Measurements from ENCODE around the gene CBX5. TPM values are rescaled to one million over a fixed set of nuclear protein-coding genes. Genes with fewer than 3 reads are reported as not detected.

CBX5 gene
- total RNA-seq, 1 donor from 2014 or later: 98.1 TPM

GRCh38 chr12:54193434-54193833, 86.5 kb downstream of the CBX5 start:
- Mint-ChIP-seq H3K4me3 (ENCODE audit: unreplicated experiment) (no peak overlapping the region), H3K4me1 (ENCODE audit: unreplicated experiment) (peaks cover 12% of the 10 kb centered on the region), H3K27me3 (ENCODE audit: unreplicated experiment) (peaks cover 62% of the 10 kb centered on the region), H3K36me3 (ENCODE audit: unreplicated experiment) (no peaks in the 10 kb centered on the region), H3K27ac (ENCODE audit: unreplicated experiment) (no peak overlapping the region), H3K9me3 (ENCODE audit: unreplicated experiment) (no peaks in the 10 kb centered on the region)
- TF ChIP-seq, protein P1, sequence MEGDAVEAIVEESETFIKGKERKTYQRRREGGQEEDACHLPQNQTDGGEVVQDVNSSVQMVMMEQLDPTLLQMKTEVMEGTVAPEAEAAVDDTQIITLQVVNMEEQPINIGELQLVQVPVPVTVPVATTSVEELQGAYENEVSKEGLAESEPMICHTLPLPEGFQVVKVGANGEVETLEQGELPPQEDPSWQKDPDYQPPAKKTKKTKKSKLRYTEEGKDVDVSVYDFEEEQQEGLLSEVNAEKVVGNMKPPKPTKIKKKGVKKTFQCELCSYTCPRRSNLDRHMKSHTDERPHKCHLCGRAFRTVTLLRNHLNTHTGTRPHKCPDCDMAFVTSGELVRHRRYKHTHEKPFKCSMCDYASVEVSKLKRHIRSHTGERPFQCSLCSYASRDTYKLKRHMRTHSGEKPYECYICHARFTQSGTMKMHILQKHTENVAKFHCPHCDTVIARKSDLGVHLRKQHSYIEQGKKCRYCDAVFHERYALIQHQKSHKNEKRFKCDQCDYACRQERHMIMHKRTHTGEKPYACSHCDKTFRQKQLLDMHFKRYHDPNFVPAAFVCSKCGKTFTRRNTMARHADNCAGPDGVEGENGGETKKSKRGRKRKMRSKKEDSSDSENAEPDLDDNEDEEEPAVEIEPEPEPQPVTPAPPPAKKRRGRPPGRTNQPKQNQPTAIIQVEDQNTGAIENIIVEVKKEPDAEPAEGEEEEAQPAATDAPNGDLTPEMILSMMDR (IDR thresholded peaks at IDR 0.05): no peak
- no peak for DNase-seq (ENCODE audit: extremely low spot score, unreplicated experiment)

- Mint-ChIP-seq H3K9me3 (ENCODE audit: unreplicated experiment) (no peaks in the 10 kb centered on the region), H3K4me3 (ENCODE audit: unreplicated experiment) (no peak overlapping the region), H3K27ac (ENCODE audit: unreplicated experiment) (no peak overlapping the region), H3K27me3 (ENCODE audit: unreplicated experiment) (peaks cover 50% of the 10 kb centered on the region), H3K36me3 (ENCODE audit: unreplicated experiment) (peaks cover 2% of the 10 kb centered on the region), H3K4me1 (ENCODE audit: unreplicated experiment) (peaks cover 17% of the 10 kb centered on the region)
- TF ChIP-seq, protein P1 (IDR thresholded peaks at IDR 0.05): peak; percentile 83
- peak; percentile 91 for DNase-seq (ENCODE audit: extremely low spot score, unreplicated experiment)
Observed at GRCh38 chr12:54191550-54192022, 88.3 kb downstream of the CBX5 start.

DNA sequence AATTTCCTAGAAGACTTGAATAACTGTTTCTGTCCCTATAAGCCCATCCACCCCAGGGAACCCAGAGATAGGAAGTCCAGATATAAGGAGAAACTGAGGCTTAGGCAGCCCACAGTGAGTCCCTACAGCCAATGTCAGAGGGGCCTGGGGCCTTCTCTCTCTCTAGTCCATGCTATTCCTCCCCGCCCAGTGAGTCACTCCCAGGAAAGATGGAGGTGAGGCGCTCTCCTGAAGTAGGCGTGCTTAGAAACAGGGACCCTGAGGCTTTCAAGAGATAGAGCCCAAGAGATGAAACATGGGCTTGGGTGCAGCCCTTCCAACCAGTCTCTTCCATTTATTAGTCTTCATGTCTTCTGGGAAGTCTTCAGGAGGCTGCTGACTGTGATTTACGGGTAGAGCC, 88.8 kb downstream of the CBX5 start:
- H3K27ac Mint-ChIP-seq (ENCODE audit: unreplicated experiment): no peak overlapping the region
- TF ChIP-seq, protein P1 (IDR thresholded peaks at IDR 0.05): no peak
- no peak for DNase-seq (ENCODE audit: extremely low spot score, unreplicated experiment)
- peaks cover 46% of the 10 kb centered on the region for H3K27me3 Mint-ChIP-seq (ENCODE audit: unreplicated experiment)
- peaks cover 17% of the 10 kb centered on the region for H3K4me1 Mint-ChIP-seq (ENCODE audit: unreplicated experiment)
- H3K36me3 Mint-ChIP-seq (ENCODE audit: unreplicated experiment): peaks cover 2% of the 10 kb centered on the region
- no peak overlapping the region for H3K4me3 Mint-ChIP-seq (ENCODE audit: unreplicated experiment)
- H3K9me3 Mint-ChIP-seq (ENCODE audit: unreplicated experiment): no peaks in the 10 kb centered on the region

- TF ChIP-seq, protein P1 (IDR thresholded peaks at IDR 0.05): no peak
- Mint-ChIP-seq H3K27me3 (ENCODE audit: unreplicated experiment) (peaks cover 32% of the 10 kb centered on the region), H3K4me3 (ENCODE audit: unreplicated experiment) (peak overlapping the region; percentile 86), H3K36me3 (ENCODE audit: unreplicated experiment) (peaks cover 2% of the 10 kb centered on the region), H3K9me3 (ENCODE audit: unreplicated experiment) (no peaks in the 10 kb centered on the region), H3K27ac (ENCODE audit: unreplicated experiment) (peak overlapping the region; percentile 4), H3K4me1 (ENCODE audit: unreplicated experiment) (peaks cover 17% of the 10 kb centered on the region)
- DNase-seq (ENCODE audit: extremely low spot score, unreplicated experiment): no peak
Observed at GRCh38 chr12:54189198-54189539, 90.8 kb downstream of the CBX5 start.

DNA sequence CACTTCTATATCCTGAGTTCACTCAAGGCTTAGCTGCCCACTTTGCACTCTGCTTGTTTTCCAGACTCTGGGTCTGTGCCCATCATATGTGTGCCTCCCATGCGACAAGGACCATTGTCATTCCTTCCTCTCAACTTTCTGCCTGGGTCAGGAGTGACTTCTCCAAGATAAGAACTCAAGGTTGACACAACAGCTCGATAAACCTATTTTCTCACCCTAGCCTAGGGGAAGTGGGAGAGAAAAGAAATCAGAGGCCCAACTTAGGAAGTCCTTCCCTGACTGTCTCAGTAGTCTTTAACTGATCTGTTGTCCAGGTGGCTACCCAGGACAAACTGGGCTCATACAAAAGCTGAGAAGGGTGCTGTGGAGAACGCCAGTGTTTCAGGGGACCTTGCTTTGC, 92.8 kb downstream of the CBX5 start:
- Mint-ChIP-seq H3K4me3 (ENCODE audit: unreplicated experiment) (peak overlapping the region; percentile 68), H3K27me3 (ENCODE audit: unreplicated experiment) (peaks cover 13% of the 10 kb centered on the region), H3K9me3 (ENCODE audit: unreplicated experiment) (no peaks in the 10 kb centered on the region), H3K4me1 (ENCODE audit: unreplicated experiment) (peaks cover 17% of the 10 kb centered on the region), H3K36me3 (ENCODE audit: unreplicated experiment) (peaks cover 7% of the 10 kb centered on the region), H3K27ac (ENCODE audit: unreplicated experiment) (no peak overlapping the region)
- TF ChIP-seq, protein P1 (IDR thresholded peaks at IDR 0.05): no peak
- no peak for DNase-seq (ENCODE audit: extremely low spot score, unreplicated experiment)

All from osteocyte (in vitro differentiated cells).